ENCODE data around the gene PAGE2. TPM values are rescaled to one million over a fixed set of nuclear protein-coding genes. Genes with fewer than 3 reads are reported as not detected.

PAGE2 gene
- polyA plus RNA-seq, 1 donor (not counting 4 experiments of a cell fraction or from before 2014, with no cell fraction given) = not detected

- Histone ChIP-seq H4K20me1 (ENCODE audit: control insufficient read depth, extremely low read depth, insufficient read depth, low read length) (no peaks in the 10 kb centered on the region), H2AFZ (ENCODE audit: control insufficient read depth, low read length) (no peak overlapping the region), H3K4me1 (ENCODE audit: control insufficient read depth, extremely low read depth, insufficient read depth, low read length) (peaks cover 3% of the 10 kb centered on the region), H3K9ac (ENCODE audit: control insufficient read depth, extremely low read depth, insufficient read depth, low read length) (no peak overlapping the region), H3K9me3 (ENCODE audit: control insufficient read depth, low read depth, low read length) (no peaks in the 10 kb centered on the region), H3K36me3 (ENCODE audit: control insufficient read depth in 2 of 2, extremely low read depth in 1 of 2, insufficient read depth in 2 of 2, low read length in 2 of 2) (no peaks in the 10 kb centered on the region), H3K9me1 (ENCODE audit: control insufficient read depth, extremely low read depth, insufficient read depth, low read length) (no peaks in the 10 kb centered on the region), H3K4me3 (ENCODE audit: control insufficient read depth in 2 of 3, extremely low read depth in 1 of 3, insufficient read depth in 2 of 3, low read depth in 1 of 3, low read length in 3 of 3) (no peak overlapping the region), H3K27ac (ENCODE audit: control insufficient read depth, insufficient read depth, low read length) (no peak overlapping the region), H3K4me2 (ENCODE audit: control insufficient read depth, extremely low read depth, insufficient read depth, low read depth, low read length) (no peak overlapping the region), H3K79me2 (ENCODE audit: control insufficient read depth, insufficient read depth, low read length) (no peaks in the 10 kb centered on the region), H3K27me3 (ENCODE audit: control insufficient read depth, extremely low read depth, insufficient read depth, low read length) (no peaks in the 10 kb centered on the region)
- TF ChIP-seq, protein P1, sequence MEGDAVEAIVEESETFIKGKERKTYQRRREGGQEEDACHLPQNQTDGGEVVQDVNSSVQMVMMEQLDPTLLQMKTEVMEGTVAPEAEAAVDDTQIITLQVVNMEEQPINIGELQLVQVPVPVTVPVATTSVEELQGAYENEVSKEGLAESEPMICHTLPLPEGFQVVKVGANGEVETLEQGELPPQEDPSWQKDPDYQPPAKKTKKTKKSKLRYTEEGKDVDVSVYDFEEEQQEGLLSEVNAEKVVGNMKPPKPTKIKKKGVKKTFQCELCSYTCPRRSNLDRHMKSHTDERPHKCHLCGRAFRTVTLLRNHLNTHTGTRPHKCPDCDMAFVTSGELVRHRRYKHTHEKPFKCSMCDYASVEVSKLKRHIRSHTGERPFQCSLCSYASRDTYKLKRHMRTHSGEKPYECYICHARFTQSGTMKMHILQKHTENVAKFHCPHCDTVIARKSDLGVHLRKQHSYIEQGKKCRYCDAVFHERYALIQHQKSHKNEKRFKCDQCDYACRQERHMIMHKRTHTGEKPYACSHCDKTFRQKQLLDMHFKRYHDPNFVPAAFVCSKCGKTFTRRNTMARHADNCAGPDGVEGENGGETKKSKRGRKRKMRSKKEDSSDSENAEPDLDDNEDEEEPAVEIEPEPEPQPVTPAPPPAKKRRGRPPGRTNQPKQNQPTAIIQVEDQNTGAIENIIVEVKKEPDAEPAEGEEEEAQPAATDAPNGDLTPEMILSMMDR (optimal IDR thresholded peaks at IDR 0.05 in 1 of 3, IDR thresholded peaks at IDR 0.05 in 1 of 3, conservative IDR thresholded peaks at IDR 0.05 in 1 of 3; ENCODE audit: extremely low read depth in 1 of 3, insufficient read depth in 2 of 3, low read length in 3 of 3) = no peak
- no peak for TF ChIP-seq EZH2 (IDR thresholded peaks at IDR 0.05; ENCODE audit: low read length)
- dilution Hi-C loops (cut with MboI; ENCODE audit: extremely low pct_ligation_motif_present, low sequenced_read_pairs) = no loop called here
- DNase-seq (ENCODE audit: low read depth, low spot score) = no peak
- FAIRE-seq = no peak
These were observed 32.0 kb downstream of the PAGE2 start for GRCh38 chrX:55120761-55121358.

- FAIRE-seq (no peak), DNase-seq (ENCODE audit: low read depth, low spot score) (no peak)
- Histone ChIP-seq H3K4me1 (ENCODE audit: control insufficient read depth, extremely low read depth, insufficient read depth, low read length) (peaks cover 3% of the 10 kb centered on the region), H4K20me1 (ENCODE audit: control insufficient read depth, extremely low read depth, insufficient read depth, low read length) (no peaks in the 10 kb centered on the region), H3K36me3 (ENCODE audit: control insufficient read depth in 2 of 2, extremely low read depth in 1 of 2, insufficient read depth in 2 of 2, low read length in 2 of 2) (no peaks in the 10 kb centered on the region), H3K9me3 (ENCODE audit: control insufficient read depth, low read depth, low read length) (no peaks in the 10 kb centered on the region), H2AFZ (ENCODE audit: control insufficient read depth, low read length) (no peak overlapping the region), H3K27ac (ENCODE audit: control insufficient read depth, insufficient read depth, low read length) (no peak overlapping the region), H3K9me1 (ENCODE audit: control insufficient read depth, extremely low read depth, insufficient read depth, low read length) (no peaks in the 10 kb centered on the region), H3K27me3 (ENCODE audit: control insufficient read depth, extremely low read depth, insufficient read depth, low read length) (no peaks in the 10 kb centered on the region), H3K4me2 (ENCODE audit: control insufficient read depth, extremely low read depth, insufficient read depth, low read depth, low read length) (no peak overlapping the region), H3K4me3 (ENCODE audit: control insufficient read depth in 2 of 3, extremely low read depth in 1 of 3, insufficient read depth in 2 of 3, low read depth in 1 of 3, low read length in 3 of 3) (no peak overlapping the region), H3K79me2 (ENCODE audit: control insufficient read depth, insufficient read depth, low read length) (no peaks in the 10 kb centered on the region), H3K9ac (ENCODE audit: control insufficient read depth, extremely low read depth, insufficient read depth, low read length) (no peak overlapping the region)
- TF ChIP-seq, protein P1 (optimal IDR thresholded peaks at IDR 0.05 in 1 of 3, IDR thresholded peaks at IDR 0.05 in 1 of 3, conservative IDR thresholded peaks at IDR 0.05 in 1 of 3; ENCODE audit: extremely low read depth in 1 of 3, insufficient read depth in 2 of 3, low read length in 3 of 3) = no peak
- no peak for TF ChIP-seq EZH2 (IDR thresholded peaks at IDR 0.05; ENCODE audit: low read length)
- dilution Hi-C loops (cut with MboI; ENCODE audit: extremely low pct_ligation_motif_present, low sequenced_read_pairs) = no loop called here
These were observed 35.1 kb downstream of the PAGE2 start for GRCh38 chrX:55123900-55124299.
